ENCODE measurements around the gene PPIP5K2.
"Not testable (repeated sequence)": the region's sequence is repeated elsewhere in the genome, so short reads cannot be mapped to it uniquely, and the experiment has no call there.

PPIP5K2 gene

GRCh38 chr5:103126557-103126956 lies 6.5 kb downstream of the PPIP5K2 start:
- no peak for DNase-seq

- DNase-seq = no peak
These were observed 7.3 kb downstream of the PPIP5K2 start for GRCh38 chr5:103127292-103127817.

- no peak for DNase-seq
These were observed 8.1 kb downstream of the PPIP5K2 start for GRCh38 chr5:103128202-103128601.

GRCh38 chr5:103132684-103133083 lies 12.6 kb downstream of the PPIP5K2 start:
- no peak for DNase-seq

GRCh38 chr5:103133231-103133630 lies 13.1 kb downstream of the PPIP5K2 start:
- DNase-seq = no peak

GRCh38 chr5:103135461-103135860 lies 15.4 kb downstream of the PPIP5K2 start:
- no peak for DNase-seq

GRCh38 chr5:103138202-103138690 lies 18.1 kb downstream of the PPIP5K2 start:
- no peak for DNase-seq

- peak; percentile 48 to 87 (median 76) for DNase-seq
These were observed 19.3 kb downstream of the PPIP5K2 start for GRCh38 chr5:103139264-103139865.

- DNase-seq = not testable (repeated sequence)
These were observed 22.0 kb downstream of the PPIP5K2 start for GRCh38 chr5:103142132-103142531.

- no peak for DNase-seq
These were observed 25.1 kb downstream of the PPIP5K2 start for GRCh38 chr5:103145196-103145595.

GRCh38 chr5:103148213-103148612 lies 28.1 kb downstream of the PPIP5K2 start:
- DNase-seq = no peak

GRCh38 chr5:103151156-103151555 lies 31.1 kb downstream of the PPIP5K2 start:
- DNase-seq = no peak

GRCh38 chr5:103166706-103167105 lies 46.6 kb downstream of the PPIP5K2 start:
- DNase-seq = no peak

GRCh38 chr5:103174147-103174546 lies 54.0 kb downstream of the PPIP5K2 start:
- DNase-seq = no peak

- DNase-seq = no peak
These were observed 57.4 kb downstream of the PPIP5K2 start for GRCh38 chr5:103177543-103177942.

GRCh38 chr5:103178167-103178566 lies 58.1 kb downstream of the PPIP5K2 start:
- DNase-seq = no peak

GRCh38 chr5:103186152-103186551 lies 66.1 kb downstream of the PPIP5K2 start:
- DNase-seq = no peak

GRCh38 chr5:103188436-103188835 lies 68.3 kb downstream of the PPIP5K2 start:
- DNase-seq = no peak

GRCh38 chr5:103203226-103203625 lies 83.1 kb downstream of the PPIP5K2 start:
- DNase-seq = no peak

- not testable (repeated sequence) for DNase-seq
These were observed 84.9 kb downstream of the PPIP5K2 start for GRCh38 chr5:103204990-103205389.

GRCh38 chr5:103205991-103206700 lies 86.0 kb downstream of the PPIP5K2 start:
- no peak for DNase-seq

- DNase-seq = no peak
These were observed 86.9 kb downstream of the PPIP5K2 start for GRCh38 chr5:103207011-103207410.

- no peak for DNase-seq
These were observed 87.6 kb downstream of the PPIP5K2 start for GRCh38 chr5:103207653-103208052.

- no peak for DNase-seq
These were observed 88.4 kb downstream of the PPIP5K2 start for GRCh38 chr5:103208460-103208859.

All from stimulated activated naive CD4-positive, alpha-beta T cell (primary cell).